Mammary epithelial cell (primary cell): Measurements from ENCODE around the gene KRTAP21-1.

Experiments used
- CTCF ChIP-seq, 2 donors: IDR thresholded peaks in 1 of 2; conservative IDR thresholded peaks in 1 of 2; 2 replicates each; pipeline ENCODE4 v1.5.1; 2011 to 2012; ENCODE audit warnings: inconsistent platforms in 2 of 2, low read length in 2 of 2, mild to moderate bottlenecking in 2 of 2, control low read depth in 1 of 2, low read depth in 1 of 2; ENCODE audit not compliant: insufficient read depth in 1 of 2; ENCODE audit errors: extremely low read depth in 1 of 2
- EZH2 ChIP-seq: IDR thresholded peaks from 2 replicates; pipeline ENCODE4 v1.6.1; 2012; ENCODE audit warnings: low read length, inconsistent platforms, borderline replicate concordance

GRCh38 chr21:30726726-30727125 lies 28.5 kb downstream of the KRTAP21-1 start:
- TF ChIP-seq CTCF (conservative IDR thresholded peaks at IDR 0.05 in 1 of 2, IDR thresholded peaks at IDR 0.05 in 1 of 2; ENCODE audit: extremely low read depth in 1 of 2, insufficient read depth in 1 of 2, low read depth in 1 of 2, low read length in 2 of 2) (no peak), EZH2 (no peak)
